SIG-M5 treated with dmso at 0.1 percent for 504 hours (cell line): ENCODE measurements around the gene MLNR.
A peak's percentile ranks its signal among the peaks of the same experiment; 100 is the strongest.

Experiments used
- DNase-seq: peaks from one replicate; lab custom pipeline; 2025; ENCODE audit not compliant: unreplicated experiment; lab: John Stamatoyannopoulos, UW

Gene MLNR

DNA sequence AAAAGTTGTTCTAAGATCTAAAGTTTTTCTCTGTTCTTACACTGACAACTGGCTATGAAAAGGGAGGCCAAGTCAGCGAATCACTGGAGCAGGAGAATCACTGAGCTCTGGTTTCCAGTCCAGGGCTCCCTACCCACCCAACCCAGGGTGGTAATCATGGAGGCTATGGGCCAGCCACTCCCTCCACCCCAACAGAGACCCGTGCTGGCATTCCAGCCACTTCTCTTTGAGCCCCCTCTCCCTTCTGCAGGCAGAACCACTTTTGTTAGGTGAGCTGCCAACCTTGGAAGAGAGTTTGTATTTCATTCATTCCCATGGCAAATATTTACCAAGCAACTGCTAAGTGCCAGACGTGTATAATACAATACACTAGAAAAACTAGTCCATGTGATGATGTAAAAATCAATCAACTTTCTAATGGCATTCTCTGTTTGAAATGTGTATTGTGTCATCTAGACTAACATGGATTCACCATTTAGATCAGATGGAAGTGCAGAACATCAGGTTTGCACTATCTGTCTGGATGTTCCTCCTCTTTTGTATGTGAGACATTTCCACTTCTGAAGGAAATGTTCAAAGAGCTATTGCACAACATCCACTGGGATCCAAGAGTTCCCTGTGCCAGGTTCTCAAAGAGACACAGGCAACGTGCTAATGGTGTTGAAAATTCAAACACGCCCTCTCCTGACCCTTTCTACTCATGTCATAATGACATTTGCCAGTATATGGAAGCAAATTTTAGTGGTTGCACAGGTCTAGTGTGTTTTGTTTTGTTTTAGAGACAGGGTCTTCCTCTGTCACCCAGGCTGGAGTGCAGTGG is 5.3 kb downstream of the MLNR start:
- peak; percentile 57 for DNase-seq

- no peak for DNase-seq
These were observed 6.5 kb downstream of the MLNR start for GRCh38 chr13:49226613-49227012.

DNA sequence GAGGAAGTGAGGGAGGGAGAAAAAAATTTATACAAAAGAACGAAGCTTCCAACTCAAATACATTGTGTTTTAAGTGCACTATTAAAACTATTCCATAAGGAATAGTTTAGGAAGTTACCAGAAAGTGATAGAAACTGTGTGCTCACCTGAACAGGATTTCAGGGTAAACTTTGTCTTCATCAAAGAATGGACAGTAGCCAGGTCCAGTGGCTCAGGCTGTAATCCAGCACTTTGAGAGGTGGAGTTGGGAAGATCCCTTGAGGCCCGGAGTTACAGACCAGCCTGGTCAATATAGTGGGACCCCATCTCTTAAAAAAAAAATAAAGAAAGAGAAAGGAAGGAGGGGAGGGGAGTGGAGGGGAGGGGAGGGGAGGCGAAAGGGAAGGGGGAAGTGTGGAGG is 14.6 kb downstream of the MLNR start:
- DNase-seq: no peak

DNA sequence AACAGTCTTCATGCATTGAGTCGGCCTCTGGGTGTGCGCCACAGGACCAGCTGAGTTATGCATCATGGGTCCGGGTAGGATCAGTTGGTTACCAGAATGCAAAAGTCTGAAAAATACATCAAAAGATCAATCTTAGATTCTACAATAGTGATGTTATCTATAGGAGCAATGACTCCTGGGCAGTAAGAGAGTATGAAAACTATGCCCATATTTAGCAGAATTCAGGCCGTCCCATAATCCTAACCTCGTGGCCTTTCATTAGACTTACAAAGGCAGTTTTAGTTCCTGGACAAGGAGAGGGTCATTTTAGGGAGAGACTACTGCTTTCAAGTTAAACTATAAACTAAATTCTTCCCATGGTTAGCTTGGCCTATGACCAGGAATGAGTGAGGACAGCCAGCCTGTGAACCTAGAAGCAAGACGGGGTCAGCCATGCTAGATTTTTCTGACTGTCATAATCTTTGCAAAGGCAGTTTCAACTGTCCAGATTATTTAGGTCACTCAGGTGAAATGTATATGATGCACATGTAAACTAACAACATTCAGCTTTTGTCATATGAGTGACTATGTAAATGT is 15.8 kb downstream of the MLNR start:
- DNase-seq: no peak

DNA sequence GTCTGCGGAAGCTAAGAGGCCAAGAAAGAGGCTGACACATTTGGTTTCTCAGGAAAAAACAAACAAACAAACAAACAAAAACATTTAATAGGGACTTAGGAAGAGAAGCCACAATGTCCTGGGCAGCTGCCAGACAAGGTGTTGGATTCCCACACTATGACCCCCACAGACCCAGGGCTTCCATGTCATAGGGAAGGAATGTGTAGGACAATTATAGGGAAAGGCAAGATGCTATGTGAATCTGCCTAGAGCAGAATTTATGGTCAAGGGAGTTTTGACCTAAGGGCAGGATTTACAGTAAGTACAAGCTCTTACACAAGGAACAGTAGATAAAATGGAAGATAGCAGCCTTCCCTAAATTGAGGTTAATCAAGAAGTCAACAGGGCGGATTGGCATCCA is 18.5 kb downstream of the MLNR start:
- DNase-seq: no peak

DNA sequence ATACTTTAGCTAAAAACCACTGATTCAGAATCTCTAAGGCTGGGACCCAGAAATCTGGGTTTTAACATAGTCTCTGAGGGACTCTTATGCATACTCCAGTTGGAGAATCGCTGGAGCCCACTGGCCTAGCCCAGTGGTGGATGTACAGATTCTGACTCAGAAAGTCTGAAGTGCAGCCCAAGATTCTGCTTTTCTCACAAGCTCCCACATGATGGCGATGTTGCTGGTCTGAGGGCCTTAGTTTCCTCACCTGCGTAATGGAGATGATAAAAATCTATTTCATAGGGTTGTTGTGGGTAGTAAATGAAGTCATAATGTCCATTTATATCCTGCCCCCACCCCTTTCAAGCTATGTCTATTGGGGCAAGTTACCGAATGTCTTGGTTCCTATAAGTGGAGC is 19.9 kb downstream of the MLNR start:
- peak; percentile 42 for DNase-seq

- DNase-seq: no peak
These were observed 21.2 kb downstream of the MLNR start for GRCh38 chr13:49241296-49241695.

GRCh38 chr13:49245101-49245500 is 25.0 kb downstream of the MLNR start:
- DNase-seq: no peak

DNA sequence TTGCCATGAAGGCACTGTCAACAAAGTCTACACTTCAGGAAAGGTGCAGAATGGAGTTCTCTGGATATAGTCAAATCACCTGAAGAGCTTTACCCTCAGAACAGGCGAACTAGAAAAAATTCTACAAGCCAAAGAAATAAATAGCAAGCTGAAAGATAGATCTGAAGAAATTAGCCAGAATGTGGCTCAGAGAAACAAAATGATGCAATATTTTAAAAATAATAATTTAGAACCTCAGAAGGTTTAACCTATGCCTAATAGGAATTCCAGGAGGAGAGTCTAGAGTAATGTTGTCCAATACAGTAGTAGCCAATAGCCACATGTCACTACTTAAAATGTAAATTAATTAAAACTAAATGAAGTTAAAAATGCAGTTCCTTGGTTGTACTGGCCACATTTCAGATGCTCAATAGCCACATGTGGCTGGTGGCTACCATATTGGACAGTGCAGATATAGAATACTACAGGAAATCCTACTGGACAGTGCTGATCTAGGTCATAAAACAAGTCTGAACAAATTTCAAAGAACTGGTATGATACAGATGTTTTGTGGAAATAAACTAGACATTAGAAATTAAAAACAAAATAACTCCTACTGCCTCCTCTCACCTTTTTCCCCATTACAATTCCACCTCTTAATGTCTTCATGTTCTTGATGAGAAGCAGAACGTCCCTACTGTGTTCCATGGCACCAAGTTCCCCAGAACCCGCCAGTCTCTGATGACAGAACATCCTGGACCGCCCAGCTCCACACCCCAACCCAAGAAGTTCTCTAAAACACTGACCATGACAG is 26.9 kb downstream of the MLNR start:
- peak; percentile 62 for DNase-seq

DNA sequence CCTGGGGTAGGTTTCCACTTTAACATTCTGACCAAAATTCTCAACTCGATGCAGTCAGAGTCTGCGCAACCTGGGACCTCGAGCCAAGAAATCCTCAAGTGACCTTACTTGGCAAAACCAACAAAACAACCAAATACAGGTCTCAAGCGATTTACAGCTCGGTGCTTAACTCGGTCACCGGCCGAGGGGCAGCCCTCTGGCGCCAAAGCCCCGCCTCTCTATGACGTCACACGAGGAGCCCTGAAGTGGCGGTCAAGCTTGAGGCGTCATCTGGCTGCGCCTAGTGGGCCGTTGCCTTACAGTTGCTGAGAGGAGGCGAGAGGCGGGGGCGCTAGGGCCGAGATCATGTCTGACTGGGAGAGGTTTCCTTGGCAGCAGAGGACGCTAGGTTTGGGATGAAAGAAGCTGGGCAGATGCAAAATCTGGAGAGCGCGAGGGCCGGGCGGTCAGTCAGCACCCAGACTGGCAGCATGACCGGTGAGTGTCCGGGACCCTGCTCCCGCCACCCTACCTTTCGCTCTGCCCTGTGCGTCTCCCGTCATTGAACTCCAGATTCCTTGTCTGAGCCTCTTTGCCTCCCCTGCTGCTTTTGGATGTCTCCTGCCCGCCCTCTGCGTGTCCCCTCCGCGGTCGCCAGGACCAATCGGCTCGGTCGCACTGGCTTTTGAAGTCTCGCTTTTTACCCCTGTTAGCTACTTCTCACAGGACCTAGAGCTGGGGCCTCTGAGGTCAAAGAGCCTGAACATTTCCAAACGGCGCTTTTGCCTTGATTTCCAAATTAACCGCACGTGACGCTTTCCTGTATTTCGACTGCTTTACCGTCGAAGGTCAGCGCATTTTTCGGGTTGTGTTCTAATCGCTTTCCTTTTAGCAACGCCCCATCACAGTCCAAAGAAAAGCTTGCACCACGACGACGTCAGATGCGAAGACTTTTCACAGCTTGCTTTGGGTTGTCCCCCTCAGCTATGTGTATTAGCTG is 27.8 kb downstream of the MLNR start, which contains the start of gene CDADC1:
Gene CDADC1, plus strand, starts transcription at position 283 of the 979 bp plus-strand sequence. Its CDS starts 113 bp downstream, at position 396.
- DNase-seq: peak; percentile 93

DNA sequence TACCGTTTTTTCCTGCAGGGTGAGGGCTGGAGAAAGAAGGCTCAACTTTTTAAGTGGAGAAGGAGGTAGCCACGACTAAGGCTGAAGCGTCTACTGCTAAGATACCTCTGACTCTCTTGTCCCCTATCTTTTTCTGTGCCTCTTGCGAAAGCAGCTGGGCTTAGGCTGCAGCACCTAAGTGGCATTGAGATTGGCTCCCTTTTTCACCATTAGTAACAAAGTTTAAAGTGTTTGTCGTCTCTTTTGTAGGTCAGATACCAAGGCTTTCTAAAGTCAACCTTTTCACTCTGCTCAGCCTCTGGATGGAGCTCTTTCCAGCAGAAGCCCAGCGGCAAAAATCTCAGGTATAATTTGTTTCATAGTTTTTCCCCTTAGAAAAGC is 28.5 kb downstream of the MLNR start:
- peak; percentile 56 for DNase-seq

GRCh38 chr13:49251326-49251725 is 31.2 kb downstream of the MLNR start:
- no peak for DNase-seq

- peak; percentile 11 for DNase-seq
These were observed 33.2 kb downstream of the MLNR start for GRCh38 chr13:49253310-49253709.

DNA sequence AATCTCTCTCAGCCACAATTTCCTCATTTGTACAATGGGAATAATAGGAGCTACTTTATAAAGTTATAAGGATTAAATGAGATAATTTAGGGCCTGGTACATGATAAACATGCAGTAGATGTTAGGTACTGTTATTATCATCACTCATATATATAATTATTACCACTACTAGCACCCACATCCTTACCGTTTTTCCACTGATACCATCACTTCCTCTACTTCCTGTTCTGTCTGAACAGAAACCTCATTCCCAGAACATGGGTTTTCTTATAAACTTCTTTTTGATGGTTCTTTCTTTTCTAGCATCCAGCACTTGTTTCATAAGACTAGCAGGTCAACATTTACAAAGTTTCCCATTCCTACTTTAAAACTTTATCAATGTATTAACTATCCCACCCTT is 33.9 kb downstream of the MLNR start:
- DNase-seq: no peak

- no peak for DNase-seq
These were observed 36.7 kb downstream of the MLNR start for GRCh38 chr13:49256841-49257240.

DNA sequence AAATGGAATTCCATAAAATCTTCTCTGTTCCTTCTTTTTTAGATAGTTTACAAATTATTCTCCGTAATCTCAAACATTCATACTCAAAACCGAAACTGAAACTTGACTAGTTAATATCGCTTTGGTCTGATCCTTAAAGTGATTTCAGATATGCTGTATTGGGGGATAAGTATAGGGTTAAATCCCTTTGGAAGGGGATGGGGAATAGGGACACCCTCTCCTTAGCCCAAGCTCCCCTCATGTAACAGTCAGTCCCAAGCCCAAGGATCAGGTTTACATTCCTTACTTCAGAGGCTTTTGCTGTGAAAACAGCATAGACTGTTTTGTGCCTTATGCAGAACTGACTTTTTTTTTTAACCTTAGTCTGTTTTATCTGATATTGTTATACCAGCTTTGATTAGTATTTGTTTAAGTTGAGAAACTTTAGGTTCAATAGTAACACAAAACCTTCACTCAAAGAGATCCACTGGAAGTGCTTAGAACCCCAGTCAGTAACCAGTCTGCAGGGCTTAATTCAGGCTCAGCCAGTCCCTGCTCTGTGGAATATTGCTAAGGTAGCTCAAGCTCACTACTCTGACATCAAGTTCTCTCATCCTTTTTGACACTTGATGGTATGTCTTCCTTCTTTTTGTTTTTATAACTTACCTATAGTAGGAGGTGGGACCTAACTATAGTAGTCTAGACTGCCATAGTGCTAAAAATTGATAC is 38.1 kb downstream of the MLNR start:
- no peak for DNase-seq

DNA sequence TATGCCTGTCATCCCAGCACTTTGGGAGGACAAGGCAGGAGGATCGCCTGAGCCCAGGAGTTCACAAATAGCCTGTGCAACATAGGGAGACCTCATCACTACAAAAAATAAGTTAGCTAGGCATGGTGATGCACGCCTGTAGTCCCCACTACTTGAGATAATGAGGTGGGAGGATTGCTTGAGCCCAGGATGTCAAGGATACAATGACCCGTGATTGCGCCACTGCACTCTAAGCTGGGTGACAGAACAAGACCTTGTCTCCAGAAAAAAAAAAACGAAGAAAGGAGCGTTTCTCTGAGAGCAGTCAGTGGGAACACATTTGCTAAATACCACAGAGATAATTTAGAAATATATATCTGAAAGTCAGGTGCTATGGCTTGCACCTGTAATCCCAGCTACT is 39.4 kb downstream of the MLNR start:
- no peak for DNase-seq

DNA sequence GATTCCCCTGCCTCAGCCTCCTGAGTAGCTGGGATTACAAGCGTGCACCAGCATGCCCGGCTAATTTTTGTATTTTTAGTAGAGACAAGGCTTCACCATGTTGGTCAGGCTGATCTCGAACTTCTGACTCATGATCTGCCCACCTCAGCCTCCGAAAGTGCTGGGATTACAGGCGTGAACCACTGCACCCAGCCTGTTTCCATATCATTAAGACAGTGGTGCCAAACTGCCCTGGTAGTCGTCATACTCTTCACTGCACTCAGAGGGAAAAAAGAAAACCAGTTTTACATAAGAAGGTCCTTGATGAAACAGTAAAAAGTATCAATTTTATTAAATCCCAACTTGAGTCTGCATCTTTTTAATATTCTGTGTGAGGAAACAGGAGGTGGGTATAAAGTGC is 42.5 kb downstream of the MLNR start:
- no peak for DNase-seq

GRCh38 chr13:49265822-49266221 is 45.7 kb downstream of the MLNR start:
- no peak for DNase-seq

DNA sequence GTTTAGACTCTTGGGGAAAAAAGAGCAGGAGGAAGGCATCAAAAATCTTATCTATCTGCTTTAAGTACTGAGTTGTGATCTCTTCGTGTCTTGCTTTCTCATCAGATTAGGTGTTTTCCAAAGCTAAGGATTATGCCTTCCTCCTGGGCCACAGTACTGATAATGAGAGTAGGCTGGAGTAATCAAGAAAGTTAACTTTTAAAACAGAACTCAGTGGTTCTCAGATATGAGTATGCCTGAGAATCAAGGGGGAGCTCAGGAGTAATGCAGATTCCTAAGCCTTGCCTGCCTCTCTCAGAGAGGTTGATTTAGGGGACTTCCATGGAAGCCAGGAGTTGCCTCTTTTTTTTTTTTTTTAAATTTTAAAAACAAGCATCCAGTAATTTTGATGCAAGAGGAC is 51.1 kb downstream of the MLNR start:
- DNase-seq: no peak
